GM21529 (cell line): Measurements from ENCODE around the gene LEKR1.
"Not testable (repeated sequence)": the region's sequence is repeated elsewhere in the genome, so short reads cannot be mapped to it uniquely, and the experiment has no call there.

Experiments used
- ATAC-seq: cut with Tn5 transposase; IDR thresholded peaks from one replicate; pipeline ENCODE4 v1.9.1; 2021; ENCODE audit not compliant: unreplicated experiment

Gene LEKR1

DNA sequence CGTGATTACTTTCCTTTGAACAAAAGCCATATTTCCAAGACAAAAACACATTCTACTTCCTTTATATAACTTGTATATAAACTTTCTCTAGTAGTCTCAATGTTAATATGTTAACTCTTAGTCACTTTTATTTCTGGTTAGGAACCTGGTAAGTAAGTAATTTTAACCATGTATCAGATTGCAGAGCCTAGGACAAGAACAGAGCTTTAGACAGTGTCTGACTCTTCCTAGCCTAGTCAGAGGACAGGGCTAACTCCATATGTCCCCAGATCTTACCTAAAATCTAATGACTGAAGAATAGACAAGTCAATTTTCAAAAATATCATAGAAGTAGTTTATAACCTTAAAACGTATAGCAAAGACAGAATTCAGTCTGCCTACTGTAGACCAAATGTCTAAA is 8.3 kb downstream of the LEKR1 start:
- no peak for ATAC-seq

DNA sequence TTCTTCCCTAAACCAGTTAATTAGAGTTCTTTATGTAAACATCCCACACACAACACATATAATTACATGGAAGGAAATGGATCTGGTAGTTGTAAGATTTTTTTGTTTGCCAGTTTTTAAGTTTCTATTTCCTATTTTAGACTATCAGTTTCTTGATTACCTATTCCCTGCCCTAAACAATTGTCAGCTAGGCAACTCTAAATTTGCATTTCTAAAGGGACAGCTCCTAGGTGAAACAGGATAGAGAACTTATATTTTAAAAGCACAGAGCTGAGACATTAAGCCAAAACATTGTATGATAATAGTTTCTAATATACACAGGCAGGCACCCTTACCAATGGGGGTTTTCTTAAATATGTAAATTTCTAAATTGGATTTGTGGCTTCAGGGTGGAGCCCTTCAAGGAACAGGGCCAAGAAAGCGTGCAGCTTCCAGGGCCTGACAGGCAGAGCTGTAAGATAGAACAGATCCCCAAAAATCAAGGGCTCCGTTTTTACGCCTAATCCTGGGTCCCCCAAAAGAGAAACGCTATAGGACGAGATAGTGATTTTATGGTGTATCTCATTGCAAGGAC is 8.9 kb downstream of the LEKR1 start:
- ATAC-seq: no peak

DNA sequence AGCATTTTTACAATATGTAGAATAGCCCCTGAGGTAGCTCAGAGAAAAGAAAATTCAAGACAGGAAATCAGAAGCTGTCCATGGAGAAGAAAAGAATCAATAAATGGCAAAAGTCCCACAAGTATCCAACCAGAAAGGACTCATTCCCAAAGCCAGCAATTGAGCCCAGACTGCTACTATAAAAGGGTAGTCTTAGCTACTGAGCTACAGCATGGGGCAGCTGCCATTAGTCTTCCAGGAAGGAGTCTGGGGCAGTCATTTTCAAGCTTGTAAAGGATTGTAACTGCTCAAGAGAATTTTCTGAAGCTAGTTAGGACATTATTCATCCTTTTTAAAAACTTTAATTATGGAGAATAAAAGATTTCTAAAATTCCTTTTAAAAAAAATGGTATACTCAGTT is 10.5 kb downstream of the LEKR1 start:
- no peak for ATAC-seq

DNA sequence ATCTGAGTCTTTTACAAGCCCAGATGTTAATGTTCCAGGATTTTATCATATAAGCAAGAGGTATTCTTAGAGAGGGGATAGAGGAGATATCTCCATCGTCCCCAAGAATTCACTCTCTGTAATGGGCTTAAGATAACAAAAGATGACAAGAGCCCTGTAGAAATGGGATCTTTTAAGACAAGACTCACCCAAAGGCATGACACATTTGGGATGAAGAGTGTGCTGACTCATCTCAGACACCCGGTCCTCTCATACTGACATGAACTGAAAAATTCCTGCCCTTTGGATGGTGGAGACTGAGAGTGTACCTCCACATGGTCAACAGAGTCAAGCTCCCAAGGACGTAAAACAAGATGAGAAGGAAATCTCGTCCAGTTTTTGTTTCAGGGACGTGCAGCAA is 11.0 kb downstream of the LEKR1 start:
- ATAC-seq: no peak

DNA sequence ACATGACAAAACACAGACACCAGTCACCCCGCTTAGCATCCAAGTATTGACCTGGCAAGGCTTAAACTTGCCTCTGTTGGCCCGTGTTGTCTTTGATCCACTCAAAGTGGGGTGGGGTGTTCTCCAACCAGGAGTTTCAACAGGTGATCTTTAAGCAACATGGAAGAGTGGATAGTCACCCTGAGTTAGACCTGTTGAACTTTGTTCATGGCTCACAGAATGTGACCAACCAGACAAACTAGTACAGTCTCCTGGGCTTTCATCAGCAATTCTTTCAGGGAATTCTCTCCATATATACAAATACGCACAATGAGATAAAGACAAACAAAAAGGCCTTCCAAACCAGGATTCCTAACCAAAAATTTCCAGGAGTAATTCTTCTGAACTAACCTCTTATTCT is 11.9 kb downstream of the LEKR1 start:
- ATAC-seq: no peak

DNA sequence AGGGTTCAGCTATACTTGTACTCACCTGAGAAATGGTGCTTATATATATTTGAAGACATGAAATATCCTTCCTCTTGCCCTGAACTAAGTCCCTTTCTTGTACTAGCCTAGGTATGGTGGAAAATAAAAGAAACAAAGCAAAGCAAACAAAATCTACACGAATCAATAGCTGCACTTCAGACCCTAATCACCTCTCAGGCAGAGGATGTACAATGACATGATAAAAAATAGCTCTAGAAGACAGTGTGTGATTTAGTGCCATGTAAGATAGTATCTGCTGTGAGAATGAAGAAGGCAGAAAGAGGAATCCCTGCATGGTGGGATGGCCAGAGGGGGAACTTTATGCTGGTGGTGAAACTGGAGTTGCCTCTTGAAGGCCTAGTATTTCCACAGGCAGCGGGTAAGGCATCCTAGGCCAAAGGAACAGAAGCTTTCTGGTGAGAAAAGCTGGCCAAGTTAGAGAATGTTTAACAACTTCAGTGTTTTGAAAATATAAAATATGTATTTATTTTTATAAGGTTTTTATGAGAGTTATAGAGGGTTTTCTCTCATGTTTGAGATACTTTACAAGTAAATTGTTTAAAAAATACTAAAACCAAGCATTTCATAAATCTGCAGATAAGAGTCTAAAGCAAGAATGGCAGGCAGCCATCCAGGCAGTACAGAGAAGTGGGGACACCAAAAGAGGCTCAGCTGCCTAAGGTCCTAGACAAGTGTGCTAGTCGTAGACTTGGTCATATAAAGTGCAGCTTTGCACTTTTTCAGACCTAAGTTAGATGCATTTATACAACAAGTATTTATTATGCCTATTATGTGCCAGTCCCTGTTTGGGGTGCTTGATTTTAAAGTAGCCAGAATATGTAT is 14.9 kb downstream of the LEKR1 start:
- no peak for ATAC-seq

DNA sequence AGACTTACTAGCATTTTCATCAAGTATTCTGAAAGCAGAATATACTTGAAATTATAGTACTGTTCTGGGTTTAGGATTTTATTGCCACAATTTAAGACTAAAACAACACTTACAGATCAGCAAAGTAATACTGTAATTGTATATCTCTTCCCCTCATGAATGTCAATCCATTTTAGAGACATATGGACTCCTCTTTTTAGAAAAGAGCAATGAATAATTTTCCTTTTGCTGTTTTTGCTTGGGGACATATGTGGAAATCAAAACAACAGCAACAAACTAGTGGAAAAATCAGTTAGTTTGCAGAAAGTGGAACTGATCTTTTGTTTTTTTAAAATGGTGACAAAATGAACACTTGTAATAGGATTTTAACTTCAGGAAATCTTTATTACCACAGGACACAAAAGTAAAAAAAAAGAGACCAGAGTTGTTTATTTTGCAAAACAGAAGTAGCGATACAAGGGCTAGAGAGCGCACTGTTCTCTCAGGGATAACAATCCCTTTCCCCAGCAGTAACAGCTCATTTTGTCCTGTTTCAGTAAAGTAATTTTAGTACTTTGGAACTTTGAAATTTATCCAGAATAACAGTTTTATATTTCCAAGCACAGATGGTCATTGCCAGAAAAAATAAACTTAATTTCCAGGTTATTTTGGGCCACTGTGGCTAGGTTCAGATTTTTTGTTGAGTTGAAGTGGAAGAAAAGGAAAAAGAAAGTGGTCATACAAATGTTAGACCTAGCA is 17.1 kb downstream of the LEKR1 start:
- no peak for ATAC-seq

DNA sequence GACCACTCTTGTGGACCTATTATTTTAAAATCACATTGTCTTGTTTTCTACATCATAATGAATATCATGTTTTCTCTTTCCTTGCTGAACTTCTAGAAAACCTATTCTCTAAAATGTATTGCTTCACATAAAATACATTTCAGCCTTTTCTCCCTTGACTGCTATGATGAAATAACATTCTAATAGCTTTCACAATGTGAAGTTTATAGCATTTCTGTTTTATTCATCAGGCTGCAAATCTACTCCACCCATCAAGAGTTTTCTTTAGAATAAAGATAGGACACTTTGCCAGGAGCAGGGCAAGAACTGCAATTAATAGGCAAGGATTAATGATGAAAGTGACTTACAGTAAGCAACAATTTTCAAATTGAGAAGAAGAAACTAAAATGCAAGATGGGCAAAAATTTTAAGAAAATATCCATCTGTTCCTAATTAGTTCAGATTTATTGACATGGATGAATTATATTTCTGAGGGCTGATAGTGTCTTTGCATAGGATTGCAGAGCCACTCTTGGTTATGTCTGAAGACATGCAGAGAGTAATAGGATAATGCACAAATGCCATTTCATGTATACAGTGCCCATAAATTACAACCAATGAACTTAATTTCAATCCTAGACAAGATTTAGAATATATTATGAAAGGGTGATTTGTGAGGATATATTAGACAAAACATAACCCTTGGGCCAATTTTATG is 21.7 kb downstream of the LEKR1 start:
- ATAC-seq: no peak

DNA sequence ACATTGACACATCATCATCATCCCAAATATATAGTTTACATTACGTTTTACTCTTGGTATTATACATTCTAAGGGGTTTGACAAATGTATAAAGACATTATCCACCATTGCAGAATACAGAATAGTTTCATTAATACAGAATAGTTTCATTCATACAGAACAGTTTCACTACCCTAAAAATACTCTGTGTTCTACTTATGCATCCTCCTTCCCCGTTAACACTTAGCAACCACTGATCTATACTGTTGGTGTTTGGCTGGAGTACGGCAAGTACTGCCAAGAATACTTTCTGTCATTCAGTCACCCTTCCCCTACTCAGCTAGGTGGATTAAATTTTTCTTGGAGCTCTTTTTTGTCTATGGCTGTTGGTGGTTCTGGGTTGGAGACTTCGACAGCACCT is 33.4 kb downstream of the LEKR1 start:
- peak; percentile 95 for ATAC-seq

DNA sequence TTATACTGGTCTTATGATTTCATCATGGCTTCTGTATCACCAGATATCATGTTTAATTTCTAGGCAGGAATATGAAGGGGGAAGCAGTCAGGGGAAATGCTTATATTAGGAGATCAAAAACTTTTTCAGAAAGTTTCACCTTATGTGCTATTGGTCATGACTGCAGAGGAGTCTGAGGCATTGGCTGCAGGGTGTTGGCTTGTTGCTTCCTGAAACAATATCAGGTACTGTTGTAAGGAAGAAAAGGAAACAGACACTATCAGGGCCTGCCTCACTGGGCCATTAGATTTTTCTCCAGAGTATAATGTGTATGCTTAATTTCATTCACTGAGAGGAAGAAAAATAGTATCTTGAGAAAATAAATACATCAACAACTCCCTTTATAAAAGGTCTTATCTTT is 34.7 kb downstream of the LEKR1 start:
- no peak for ATAC-seq

DNA sequence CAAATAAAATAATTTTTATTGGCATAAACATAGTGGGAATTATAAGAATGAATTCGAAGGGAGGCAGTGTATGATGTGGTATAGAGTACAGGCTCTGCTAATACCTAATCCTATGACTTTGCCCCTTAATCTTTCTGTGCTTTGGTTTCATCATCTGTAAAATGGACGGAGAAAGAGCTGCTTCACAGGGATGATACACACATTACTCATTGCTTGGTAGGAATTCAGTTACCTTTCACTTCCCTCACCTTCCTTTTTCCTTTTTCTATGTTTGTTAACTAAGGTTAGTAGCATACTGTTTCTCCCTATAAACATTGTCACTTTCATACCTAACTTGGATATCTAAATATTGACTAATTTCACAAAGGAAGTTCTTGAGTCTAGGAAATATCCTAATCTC is 36.2 kb downstream of the LEKR1 start:
- ATAC-seq: no peak

DNA sequence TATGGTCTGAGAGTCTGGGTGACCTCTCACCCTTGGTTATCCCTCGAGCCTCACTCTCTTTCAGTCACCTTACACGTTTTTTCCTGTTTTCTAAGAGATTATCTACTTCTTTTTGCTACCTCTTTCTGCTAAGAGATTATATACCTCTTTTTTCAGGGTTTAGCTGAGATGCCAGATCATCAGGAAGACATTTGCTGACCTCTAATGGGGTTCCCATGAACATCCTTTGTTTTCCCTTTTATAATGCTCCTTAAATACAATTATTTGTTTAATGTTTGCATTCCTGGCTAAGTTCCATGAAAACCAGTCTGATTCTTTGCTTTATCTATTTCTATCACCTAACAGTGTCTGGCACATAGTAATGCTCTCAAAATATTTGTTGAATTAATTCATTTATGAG is 39.6 kb downstream of the LEKR1 start:
- no peak for ATAC-seq

DNA sequence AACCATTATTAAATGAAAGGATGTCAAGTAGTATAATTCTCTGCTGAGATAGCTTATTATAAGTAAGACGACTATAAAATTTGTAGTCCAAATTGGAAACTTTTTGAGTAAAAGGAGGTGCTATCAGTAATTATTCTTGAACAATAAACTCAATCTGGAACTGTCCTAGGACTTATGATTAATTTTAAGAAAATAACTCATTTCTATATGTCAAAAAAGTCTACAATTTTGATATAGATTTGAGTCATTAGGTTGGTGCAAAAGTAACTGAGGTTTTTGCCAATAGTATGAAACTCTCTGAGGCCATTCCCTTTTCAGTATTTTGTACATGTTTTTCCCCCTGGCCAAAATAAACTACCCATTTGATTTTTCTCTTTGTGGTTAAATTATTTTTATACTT is 41.0 kb downstream of the LEKR1 start:
- ATAC-seq: no peak

DNA sequence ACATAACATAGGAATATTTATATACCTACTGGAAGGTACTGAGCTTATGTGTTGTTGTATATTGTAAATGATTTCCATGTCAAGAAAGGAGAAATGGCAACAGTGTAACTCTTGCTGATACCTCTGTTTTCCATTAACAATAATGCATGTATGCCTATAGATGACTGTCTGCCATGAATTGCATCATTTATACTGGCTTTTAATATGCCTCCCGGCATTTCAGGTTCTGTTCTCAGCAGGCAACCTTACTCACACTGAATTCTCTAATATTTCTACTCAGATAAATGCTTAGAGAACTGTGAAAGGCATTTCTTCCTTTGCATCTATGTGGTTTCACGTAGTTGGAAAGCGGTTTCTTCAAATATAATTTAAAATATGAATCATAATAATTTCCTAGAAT is 41.8 kb downstream of the LEKR1 start:
- no peak for ATAC-seq

DNA sequence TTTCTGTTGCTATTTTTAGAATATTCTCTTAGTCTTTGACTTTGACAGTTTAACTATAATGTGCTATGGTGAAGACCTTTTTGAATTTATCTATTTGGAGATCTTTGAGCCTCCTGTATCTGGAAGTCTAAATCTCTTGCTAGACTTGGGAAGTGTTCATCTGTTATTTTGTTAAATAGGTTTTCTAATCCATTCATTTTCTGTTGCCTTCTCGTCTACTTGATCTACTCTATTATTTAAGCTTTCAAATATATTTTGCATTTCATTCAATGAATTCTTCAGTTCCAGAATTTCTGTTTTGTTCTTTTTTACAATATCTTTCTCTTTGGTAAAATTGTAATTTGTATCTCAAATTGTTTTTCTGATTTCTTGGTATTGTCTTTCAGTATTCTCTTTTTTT is 47.8 kb downstream of the LEKR1 start:
- ATAC-seq: no peak

DNA sequence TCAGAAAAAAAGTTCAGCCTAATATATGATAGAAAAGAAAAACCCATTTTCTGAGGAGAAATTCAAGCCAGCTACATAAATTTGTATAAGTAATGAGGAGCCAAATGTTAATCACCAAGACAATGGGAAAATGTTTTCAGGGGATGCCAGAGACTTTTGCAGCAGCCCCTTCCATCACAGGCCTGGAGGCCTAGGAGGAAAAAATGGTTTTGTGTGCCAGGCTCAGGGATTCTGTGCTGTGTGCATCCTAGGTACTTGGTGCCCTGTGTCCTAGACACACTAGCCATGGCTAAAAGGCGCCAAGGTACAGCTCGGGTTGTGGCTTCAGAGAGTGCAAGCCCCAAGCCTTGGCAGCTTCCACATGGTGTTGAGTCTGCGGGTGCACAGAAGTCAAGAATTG is 53.3 kb downstream of the LEKR1 start:
- ATAC-seq: not testable (repeated sequence)

DNA sequence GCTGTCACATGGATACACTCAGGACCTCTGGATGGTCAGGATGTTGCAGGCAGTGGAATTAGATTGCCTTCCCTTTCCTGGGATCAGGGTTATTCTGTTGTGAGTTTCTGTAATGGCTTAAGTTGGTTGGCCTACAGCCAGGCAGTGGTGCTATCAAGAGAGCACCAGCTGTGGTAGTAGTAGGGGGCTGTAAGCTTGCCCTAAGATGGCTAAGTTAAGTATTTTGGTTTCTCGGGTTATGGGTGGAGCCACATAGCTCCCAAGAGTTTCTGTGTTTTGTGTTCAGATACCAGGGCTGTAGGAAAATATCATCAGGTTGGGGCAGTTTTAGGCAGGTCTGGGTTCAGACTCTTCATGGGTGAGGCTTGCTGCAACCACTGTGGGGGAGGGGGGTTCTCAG is 59.6 kb downstream of the LEKR1 start:
- ATAC-seq: no peak

DNA sequence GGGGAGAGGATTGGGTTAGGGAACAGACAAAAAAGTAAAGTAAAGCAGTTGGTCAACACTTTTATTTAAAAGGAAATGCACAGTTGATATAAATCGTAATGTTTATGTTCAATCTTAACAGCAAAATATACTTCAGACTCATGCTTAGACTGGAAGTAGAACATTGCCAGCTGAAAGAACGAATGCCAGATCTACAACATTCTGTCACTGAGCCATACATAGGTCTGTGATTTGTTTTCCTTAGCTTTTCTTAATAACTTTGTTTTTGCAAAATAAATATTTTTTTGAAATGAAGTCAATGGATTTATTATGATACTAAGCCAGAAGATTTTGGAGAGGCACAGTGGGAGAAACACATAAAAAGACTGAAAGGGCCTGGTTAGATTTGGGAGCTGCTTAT is 62.0 kb downstream of the LEKR1 start:
- no peak for ATAC-seq

DNA sequence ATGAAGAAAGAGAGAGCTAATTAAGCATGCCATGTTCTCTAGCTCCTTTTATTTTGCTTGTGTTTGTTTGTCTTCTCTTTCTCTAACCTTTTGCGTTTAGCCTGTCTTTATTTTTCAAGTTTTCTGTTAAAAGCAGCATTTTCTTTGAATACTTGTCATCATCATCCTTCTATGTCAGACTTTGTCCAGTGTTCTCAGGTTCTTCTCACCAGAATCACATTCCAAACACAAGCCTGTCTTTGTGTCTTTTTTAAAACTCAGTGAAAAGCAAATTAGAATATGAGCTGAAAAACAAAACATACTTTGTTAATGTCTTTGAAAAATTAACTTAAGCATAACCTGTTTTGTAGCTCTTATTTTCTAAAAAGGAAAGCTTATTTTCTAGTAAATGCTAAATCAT is 62.4 kb downstream of the LEKR1 start:
- no peak for ATAC-seq

DNA sequence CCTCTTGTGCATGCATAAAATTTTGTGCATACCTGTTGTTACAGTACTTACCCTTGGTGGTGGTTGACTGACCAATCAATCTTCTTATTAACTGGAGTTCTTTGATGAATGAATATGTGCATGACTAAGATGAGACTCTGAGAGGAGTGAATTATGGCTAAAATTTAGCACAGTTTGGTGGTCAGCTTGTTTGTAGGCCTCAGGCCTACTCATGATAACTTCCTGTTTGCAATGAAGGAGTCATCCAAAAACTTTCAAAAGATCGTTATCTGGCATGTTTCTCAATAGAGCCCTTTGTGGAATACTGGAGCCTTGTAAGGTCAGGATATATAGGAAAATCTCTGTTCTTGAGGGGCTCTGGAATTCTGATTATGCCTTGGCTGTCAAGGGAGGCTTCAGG is 66.5 kb downstream of the LEKR1 start:
- no peak for ATAC-seq

DNA sequence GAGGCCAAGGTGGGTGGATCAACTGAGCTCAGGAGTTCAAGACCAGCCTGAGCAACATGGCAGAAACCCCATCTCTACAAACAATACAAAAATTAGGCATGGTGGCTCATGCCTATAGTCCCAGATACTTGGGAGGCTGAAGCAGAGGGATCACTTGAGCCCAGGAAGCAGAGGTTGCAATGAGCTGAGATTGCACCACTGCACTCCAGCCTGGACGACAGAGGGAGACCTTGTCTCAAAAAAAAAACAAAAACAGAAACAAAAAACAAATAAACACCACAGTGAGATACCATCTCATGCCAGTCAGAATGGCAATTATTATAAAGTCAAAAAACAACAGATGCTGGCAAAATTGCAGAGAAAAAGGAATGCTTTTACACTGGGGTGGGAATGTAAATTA is 69.2 kb downstream of the LEKR1 start:
- not testable (repeated sequence) for ATAC-seq

DNA sequence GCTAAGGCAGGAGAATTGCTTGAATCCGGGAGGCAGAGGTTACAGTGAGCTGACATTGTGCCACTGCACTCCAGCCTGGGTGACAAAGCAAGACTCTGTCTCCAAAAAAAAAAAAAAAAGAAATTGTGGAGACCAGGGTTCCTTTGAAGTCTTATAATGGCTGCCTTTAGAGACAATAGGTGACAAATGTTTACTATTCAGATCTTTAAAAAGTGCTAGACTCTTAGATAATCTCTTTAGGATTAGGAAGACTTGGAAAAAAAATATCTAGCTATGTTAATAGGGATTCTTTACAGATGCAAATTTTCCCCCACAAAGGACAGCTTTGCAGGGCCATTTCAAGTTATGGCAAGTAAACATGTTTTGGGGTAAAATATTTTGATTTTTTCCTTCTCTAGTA is 71.7 kb downstream of the LEKR1 start:
- ATAC-seq: not testable (repeated sequence)
